HG03342 (cell line): ENCODE data around the gene EDA.
"Not testable (repeated sequence)": the region's sequence is repeated elsewhere in the genome, so short reads cannot be mapped to it uniquely, and the experiment has no call there.

ENCODE experiments used
- ATAC-seq: cut with Tn5 transposase; IDR thresholded peaks from one replicate; pipeline ENCODE4 v1.9.1; 2021; ENCODE audit warnings: mild to moderate bottlenecking, moderate library complexity; ENCODE audit not compliant: unreplicated experiment

EDA gene

GRCh38 chrX:69741721-69742120 lies 125.8 kb downstream of the EDA start:
- no peak for ATAC-seq

GRCh38 chrX:69746051-69746450 lies 130.1 kb downstream of the EDA start:
- ATAC-seq: no peak

GRCh38 chrX:69748055-69748454 lies 132.1 kb downstream of the EDA start:
- ATAC-seq: no peak

- no peak for ATAC-seq
Measured at GRCh38 chrX:69759921-69760625, 144.2 kb downstream of the EDA start.

GRCh38 chrX:69761633-69762032 lies 145.7 kb downstream of the EDA start:
- ATAC-seq: no peak

GRCh38 chrX:69762340-69762739 lies 146.4 kb downstream of the EDA start:
- ATAC-seq: no peak

- ATAC-seq: no peak
Measured at GRCh38 chrX:69793260-69793935, 177.5 kb downstream of the EDA start.

- no peak for ATAC-seq
Measured at GRCh38 chrX:69795702-69796101, 179.8 kb downstream of the EDA start.

GRCh38 chrX:69807400-69807799 lies 191.5 kb downstream of the EDA start:
- ATAC-seq: no peak

- ATAC-seq: no peak
Measured at GRCh38 chrX:69808375-69808774, 192.5 kb downstream of the EDA start.

- no peak for ATAC-seq
Measured at GRCh38 chrX:69813677-69814076, 197.8 kb downstream of the EDA start.

GRCh38 chrX:69815063-69815462 lies 199.2 kb downstream of the EDA start:
- ATAC-seq: no peak

- no peak for ATAC-seq
Measured at GRCh38 chrX:69815519-69815918, 199.6 kb downstream of the EDA start.

- no peak for ATAC-seq
Measured at GRCh38 chrX:69844636-69845035, 228.7 kb downstream of the EDA start.

- not testable (repeated sequence) for ATAC-seq
Measured at GRCh38 chrX:69859999-69860398, 244.1 kb downstream of the EDA start.

GRCh38 chrX:69876221-69876620 lies 260.3 kb downstream of the EDA start:
- ATAC-seq: no peak

GRCh38 chrX:69884210-69884609 lies 268.3 kb downstream of the EDA start:
- no peak for ATAC-seq

GRCh38 chrX:69896046-69896445 lies 280.1 kb downstream of the EDA start:
- ATAC-seq: no peak

- no peak for ATAC-seq
Measured at GRCh38 chrX:69900491-69900890, 284.6 kb downstream of the EDA start.

GRCh38 chrX:69906447-69906846 lies 290.5 kb downstream of the EDA start:
- ATAC-seq: no peak

GRCh38 chrX:69914781-69915180 lies 298.9 kb downstream of the EDA start:
- no peak for ATAC-seq

GRCh38 chrX:69919749-69920148 lies 303.8 kb downstream of the EDA start:
- no peak for ATAC-seq

GRCh38 chrX:69932323-69932722 lies 316.4 kb downstream of the EDA start:
- ATAC-seq: no peak
